Measurements from ENCODE around the gene TUT1. TPM values are rescaled to one million over a fixed set of nuclear protein-coding genes. Genes with fewer than 3 reads are reported as not detected.
"Not testable (repeated sequence)": the region's sequence is repeated elsewhere in the genome, so short reads cannot be mapped to it uniquely, and the experiment has no call there.

TUT1 gene
- total and polyA plus RNA-seq, 4 donors: 10.8 to 21.9 (median 17.3) TPM

GRCh38 chr11:62572431-62572830 lies 18.9 kb downstream of the TUT1 start:
- no peak overlapping the region for H3K27ac ChIP-seq (ENCODE audit: low read depth in 1 of 2, low read length in 1 of 2)
- 77 to 86% methylated on average over 12 of the region's 12 CpGs for WGBS, 2 donors

DNA sequence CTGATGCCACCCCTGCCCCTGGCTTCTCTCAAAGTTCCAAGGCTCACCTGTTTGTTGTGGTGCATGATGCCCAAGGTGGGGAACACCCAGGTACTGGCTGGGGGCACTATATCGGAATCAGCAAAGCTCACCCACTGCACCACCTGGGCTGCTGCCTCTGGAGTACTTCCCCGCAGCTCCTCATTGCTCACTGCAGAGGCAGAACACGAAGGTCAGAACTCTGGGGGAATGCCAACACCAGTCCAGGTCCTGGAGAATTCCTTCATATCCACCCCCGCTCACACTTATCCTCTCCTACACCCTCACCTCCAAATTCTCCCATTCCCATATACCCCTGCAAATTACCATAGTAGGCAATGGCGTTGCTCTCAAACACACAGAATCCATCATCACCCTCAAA lies 19.8 kb downstream of the TUT1 start:
- H3K27me3 ChIP-seq (ENCODE audit: control insufficient read depth in 3 of 3, insufficient read depth in 3 of 3, low read length in 2 of 3); ATAC-seq (ENCODE audit: insufficient read depth, low FRiP score); H3K27ac ChIP-seq (ENCODE audit: low read depth in 1 of 2, low read length in 1 of 2); H3K4me3 ChIP-seq; DNase-seq; H3K9me3 ChIP-seq (ENCODE audit: control insufficient read depth in 4 of 4, insufficient read depth in 3 of 4, low read length in 3 of 4): not testable (repeated sequence)
- Histone ChIP-seq H3K36me3 (ENCODE audit: control insufficient read depth in 4 of 4, insufficient read depth in 4 of 4, low read length in 4 of 4) (peaks cover 12 to 39% (median 34%) of the 10 kb centered on the region in 4 donors), H3K9ac (ENCODE audit: insufficient read depth in 1 of 2, low read length in 2 of 2) (peak overlapping the region in 1 of 2 donors; percentile 96), H3K4me1 (ENCODE audit: control insufficient read depth in 5 of 5, insufficient read depth in 5 of 5, low read length in 5 of 5) (peaks cover 0 to 24% (median 14%) of the 10 kb centered on the region in 5 donors)
- 93 to 94% methylated on average over 5 of the region's 5 CpGs for WGBS, 2 donors

More at GRCh38 chr11:62572431-62572830, 18.9 kb downstream of the TUT1 start:
- ATAC-seq (ENCODE audit: insufficient read depth, low FRiP score) (no peak), DNase-seq (no peak)
- H3K4me1 ChIP-seq (ENCODE audit: control insufficient read depth in 5 of 5, insufficient read depth in 5 of 5, low read length in 5 of 5): peaks cover 0 to 24% (median 14%) of the 10 kb centered on the region in 5 donors
- peak overlapping the region; percentile 90 to 96 for H3K9ac ChIP-seq (ENCODE audit: insufficient read depth in 1 of 2, low read length in 2 of 2)
- no peak for TF ChIP-seq CTCF (IDR thresholded peaks at IDR 0.05; ENCODE audit: control extremely low read depth, extremely low read depth)
- no peaks in the 10 kb centered on the region for H3K27me3 ChIP-seq (ENCODE audit: control insufficient read depth in 3 of 3, insufficient read depth in 3 of 3, low read length in 2 of 3)
- peak overlapping the region; percentile 55 for H3K4me3 ChIP-seq
- no peaks in the 10 kb centered on the region for H3K9me3 ChIP-seq (ENCODE audit: control insufficient read depth in 4 of 4, insufficient read depth in 3 of 4, low read length in 3 of 4)
- peaks cover 3 to 35% (median 29%) of the 10 kb centered on the region in 4 donors for H3K36me3 ChIP-seq (ENCODE audit: control insufficient read depth in 4 of 4, insufficient read depth in 4 of 4, low read length in 4 of 4)

DNA sequence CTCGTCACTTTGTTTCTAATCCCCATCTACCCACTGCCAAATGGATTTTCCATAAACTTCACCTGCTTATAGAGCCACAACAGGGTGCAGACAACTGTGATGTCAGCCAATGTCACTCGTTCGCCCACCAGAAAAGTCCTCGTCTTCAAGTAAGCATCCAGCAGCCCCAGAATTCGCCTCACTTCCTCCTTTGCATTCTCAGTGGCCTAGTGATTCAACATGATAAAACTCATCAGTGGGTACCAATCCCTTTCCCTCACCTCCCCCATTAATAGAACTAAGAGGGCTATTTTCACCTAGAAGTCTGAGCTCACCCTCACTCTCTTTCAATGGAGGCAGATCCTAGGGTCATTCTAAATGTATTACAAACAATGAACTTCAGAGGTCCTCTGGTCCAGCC lies 20.4 kb downstream of the TUT1 start:
- H3K36me3 ChIP-seq (ENCODE audit: control insufficient read depth in 4 of 4, insufficient read depth in 4 of 4, low read length in 4 of 4): peaks cover 18 to 42% (median 37%) of the 10 kb centered on the region in 4 donors
- H3K9me3 ChIP-seq (ENCODE audit: control insufficient read depth in 4 of 4, insufficient read depth in 3 of 4, low read length in 3 of 4); DNase-seq; ATAC-seq (ENCODE audit: insufficient read depth, low FRiP score); H3K4me3 ChIP-seq; H3K27me3 ChIP-seq (ENCODE audit: control insufficient read depth in 3 of 3, insufficient read depth in 3 of 3, low read length in 2 of 3); H3K9ac ChIP-seq (ENCODE audit: insufficient read depth in 1 of 2, low read length in 2 of 2); H3K27ac ChIP-seq (ENCODE audit: low read depth in 1 of 2, low read length in 1 of 2): not testable (repeated sequence)
- H3K4me1 ChIP-seq (ENCODE audit: control insufficient read depth in 5 of 5, insufficient read depth in 5 of 5, low read length in 5 of 5): peaks cover 0 to 22% (median 11%) of the 10 kb centered on the region in 5 donors
- 82 to 96% methylated on average over 5 of the region's 5 CpGs for WGBS, 2 donors

DNA sequence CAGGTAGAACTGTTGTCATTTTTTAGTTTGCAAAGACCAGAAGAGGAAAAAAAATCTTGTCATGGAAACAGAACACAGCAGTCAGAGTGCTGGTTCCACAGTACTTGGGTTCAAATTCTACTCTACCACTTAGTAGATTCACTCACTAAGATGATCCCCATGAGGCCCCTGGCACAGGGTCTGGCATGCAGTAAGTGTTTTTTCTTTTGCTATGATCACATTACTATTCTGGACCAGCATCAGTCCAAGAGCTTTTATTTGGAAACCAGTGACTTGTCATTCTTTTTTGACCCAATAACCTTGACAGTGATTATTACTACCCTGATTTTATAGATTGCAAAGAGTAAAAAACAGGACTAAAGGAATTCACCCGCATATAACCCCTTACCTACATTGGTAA lies 21.7 kb downstream of the TUT1 start:
- ATAC-seq (ENCODE audit: insufficient read depth, low FRiP score) (no peak), DNase-seq (no peak)
- Histone ChIP-seq H3K9me3 (ENCODE audit: control insufficient read depth in 4 of 4, insufficient read depth in 3 of 4, low read length in 3 of 4) (no peaks in the 10 kb centered on the region), H3K9ac (ENCODE audit: insufficient read depth in 1 of 2, low read length in 2 of 2) (no peak overlapping the region), H3K36me3 (ENCODE audit: control insufficient read depth in 4 of 4, insufficient read depth in 4 of 4, low read length in 4 of 4) (peaks cover 23 to 46% (median 42%) of the 10 kb centered on the region in 4 donors), H3K27ac (ENCODE audit: low read depth in 1 of 2, low read length in 1 of 2) (no peak overlapping the region), H3K4me3 (no peak overlapping the region), H3K4me1 (ENCODE audit: control insufficient read depth in 5 of 5, insufficient read depth in 5 of 5, low read length in 5 of 5) (peaks cover 0 to 14% (median 4%) of the 10 kb centered on the region in 5 donors), H3K27me3 (ENCODE audit: control insufficient read depth in 3 of 3, insufficient read depth in 3 of 3, low read length in 2 of 3) (no peaks in the 10 kb centered on the region)
- WGBS, 2 donors: 87 to 91% methylated on average over 1 of the region's 1 CpG
- no peak for TF ChIP-seq CTCF (IDR thresholded peaks at IDR 0.05; ENCODE audit: control extremely low read depth, extremely low read depth)

All from lung (tissue), 12 donors.